GM04503 (cell line): ENCODE data around the gene NR2F1.

Experiments
- DNase-seq: peaks from one replicate; pipeline ENCODE4 v3.0.0-alpha.2; 2012; ENCODE audit warnings: low read depth

Gene NR2F1

DNA sequence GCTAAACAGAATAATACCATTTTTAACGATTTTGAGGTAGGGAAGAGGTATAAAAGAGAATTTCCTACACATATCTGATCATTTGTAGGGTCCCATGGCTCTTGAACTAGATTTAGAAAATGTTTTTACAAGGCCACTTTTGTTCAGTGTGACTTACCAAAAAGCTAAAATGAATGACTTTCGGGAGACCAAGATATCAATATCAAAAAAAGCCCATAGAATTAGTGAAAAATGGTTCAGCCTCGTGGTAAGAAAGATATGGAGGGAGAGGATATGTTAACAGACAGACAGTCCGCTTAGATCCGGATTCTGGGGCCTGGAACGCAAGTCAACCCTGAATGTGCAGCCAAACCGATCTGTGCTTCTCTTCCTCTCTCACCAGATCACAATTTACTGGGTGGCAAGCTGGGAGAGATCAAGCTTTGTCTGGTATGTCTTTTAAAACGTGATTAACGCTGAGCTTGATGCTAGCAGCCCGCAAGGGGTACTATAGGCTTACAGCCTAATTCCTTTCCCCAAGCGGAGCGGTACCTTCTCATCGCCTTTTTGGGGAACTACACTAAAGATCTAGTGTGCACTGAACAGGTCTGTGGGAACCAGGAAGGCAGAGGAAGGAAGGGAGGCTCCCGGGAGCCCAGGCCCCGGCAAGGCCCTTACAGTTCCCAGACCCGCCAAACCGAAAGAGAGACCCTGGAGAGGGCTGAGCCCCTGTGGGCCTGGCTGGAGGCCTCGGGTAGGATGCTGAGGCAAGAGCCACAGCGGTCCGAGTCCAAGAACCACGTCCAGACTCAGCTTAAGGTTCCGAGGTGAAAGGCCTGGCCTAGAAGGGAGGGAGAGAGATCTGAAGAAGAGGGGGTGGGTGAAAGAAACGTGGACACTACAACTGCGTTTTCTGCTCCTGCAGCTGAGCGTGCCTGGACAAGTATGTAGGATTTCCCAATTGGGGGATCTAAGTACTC lies 4.9 kb upstream of the NR2F1 start:
- no peak for DNase-seq

DNA sequence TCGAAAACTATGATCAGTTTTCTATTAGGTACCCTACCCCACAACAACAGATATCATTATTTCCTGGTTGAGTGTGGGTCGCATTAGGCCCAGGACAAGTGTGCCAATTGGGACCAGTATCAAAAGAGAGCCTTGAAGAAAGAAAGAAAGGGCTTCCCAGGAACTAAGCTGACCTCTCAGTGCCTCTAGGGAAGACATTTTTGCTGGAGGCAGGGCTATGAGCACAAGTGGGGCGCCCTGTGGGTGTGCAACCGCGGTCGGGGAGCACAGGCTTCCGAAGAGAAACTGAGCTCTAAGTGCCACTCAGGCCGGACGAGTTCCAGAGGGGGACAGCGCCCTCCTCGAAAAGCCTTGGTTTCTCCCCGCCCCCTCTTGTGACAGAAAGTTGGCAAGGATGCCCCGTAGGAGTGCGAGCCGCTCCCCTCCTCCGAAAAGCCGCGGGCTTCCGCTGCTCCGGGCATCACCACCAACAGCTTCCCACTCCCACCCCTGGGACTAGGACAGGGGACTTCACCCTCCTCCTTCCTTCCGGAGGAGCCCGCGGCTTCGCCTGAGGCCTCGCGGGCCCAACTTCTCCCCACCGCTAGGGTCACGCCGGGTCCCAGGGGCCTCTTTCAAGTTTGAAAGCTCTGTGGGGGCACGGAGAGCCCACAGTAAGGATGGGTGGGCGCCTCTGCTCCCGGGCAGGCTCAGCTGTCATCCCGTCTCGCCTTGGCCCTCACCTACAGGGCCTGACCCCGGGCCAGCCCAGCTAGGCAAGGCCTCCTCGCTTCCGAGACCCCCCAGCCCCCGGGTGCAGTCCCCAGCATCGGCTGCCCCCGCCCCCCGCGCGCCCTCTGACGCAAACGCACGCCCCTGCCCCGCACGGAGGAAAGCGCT lies 4.0 kb upstream of the NR2F1 start:
- DNase-seq, result no peak

DNA sequence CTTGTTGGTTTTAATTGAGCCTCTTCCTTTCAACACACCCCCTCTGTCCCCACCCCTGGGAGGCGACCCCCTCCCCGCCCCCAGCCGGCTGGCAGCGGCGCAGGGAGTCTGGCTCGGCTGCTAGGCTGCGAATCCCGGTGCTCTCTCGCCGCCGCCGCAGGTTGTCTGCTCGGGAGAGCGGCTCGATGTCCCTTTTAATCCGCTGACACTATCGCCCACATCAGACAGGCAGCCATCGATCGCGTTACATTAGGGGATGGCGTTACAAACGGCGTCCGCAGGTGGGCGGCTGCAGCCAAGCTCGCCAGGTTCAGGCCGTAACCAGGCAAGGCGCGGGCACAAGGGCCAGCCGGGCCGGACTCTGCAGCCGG lies 3.3 kb upstream of the NR2F1 start:
- no peak for DNase-seq

DNA sequence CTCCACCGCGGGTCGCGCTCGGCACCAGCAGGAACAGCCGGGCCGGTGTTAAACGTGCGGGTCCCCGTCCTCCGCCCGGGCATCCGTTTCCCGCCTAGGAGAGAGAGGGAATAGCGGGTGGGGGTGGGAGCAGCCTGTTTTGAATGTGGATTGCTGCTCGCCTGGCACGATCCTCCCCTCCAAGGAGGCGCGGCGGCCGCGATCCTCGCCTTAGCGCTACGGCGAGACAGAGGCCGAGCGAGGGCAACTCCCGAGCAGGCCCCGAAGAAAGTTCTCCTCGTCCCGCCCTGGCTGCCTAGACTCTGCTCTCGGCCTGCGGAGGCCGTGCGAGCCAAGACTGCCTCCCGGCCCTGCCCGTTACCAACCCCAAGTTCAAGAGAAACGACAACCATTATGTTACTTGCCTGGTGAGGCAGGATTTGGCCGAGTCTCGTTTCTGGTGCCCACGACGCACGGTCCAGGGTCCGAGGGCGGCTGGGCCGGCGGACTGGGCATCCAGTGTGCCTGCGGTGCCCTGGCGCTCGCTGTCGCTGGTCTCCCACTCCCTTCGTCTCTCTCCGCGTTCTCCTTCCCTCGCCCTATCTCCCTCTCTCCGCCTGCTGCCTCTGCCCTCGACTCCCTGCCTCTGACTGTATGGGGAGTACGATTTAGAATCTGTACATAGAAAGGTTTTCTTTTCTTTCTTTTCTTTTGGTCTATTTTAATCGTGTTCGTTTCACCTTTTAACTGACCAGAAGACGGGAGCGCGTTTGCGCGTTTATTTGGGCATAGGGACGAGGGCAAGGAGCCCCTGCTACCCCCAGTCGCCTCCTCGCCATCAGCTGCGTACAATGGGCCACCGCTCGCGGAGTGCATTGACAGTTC lies 2.7 kb upstream of the NR2F1 start:
- no peak for DNase-seq

DNA sequence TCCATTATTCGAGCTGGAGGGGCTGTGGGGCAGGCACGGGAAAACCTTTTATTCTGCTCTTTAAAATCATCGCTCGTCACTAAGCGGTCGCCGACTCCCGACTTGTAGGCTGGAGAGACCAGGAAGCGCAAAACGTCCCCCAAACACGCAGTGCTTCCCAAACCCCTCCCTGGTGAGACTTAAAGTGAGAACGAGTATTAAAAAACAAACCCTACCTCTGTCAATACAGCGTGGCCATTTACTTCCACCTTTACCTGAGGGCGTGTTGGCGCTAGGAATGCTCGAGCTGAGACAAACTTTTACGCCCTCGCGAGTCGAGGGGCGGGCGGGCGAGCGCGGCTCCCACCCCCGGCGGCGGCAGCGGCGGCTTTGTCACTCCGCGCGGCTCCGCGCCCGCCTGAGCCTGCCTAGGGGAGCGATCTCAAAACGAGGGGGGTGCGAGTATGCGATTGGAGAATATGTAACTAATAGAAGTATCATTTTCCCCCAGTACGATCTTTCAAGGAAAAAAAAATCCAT lies 2.0 kb upstream of the NR2F1 start, which contains the start of gene NR2F1-AS1:
Gene NR2F1-AS1, minus strand, starts transcription at position 293 of the 519 bp plus-strand sequence.
- no peak for DNase-seq

DNA sequence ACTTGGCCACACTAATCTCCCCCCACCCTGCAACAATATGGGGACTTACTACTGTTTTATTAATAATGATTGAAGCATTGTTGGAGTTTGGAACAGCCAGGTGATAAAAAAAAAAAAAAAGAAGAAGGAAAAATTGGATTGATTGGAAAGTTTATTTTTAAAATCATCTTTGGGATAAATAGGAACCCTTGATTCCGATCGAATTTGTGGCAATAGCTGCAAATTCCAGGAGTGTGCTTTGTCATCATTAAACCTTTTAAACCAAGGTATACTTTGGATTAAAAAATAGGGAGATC lies 907 bp upstream of the NR2F1 start:
- no peak for DNase-seq

DNA sequence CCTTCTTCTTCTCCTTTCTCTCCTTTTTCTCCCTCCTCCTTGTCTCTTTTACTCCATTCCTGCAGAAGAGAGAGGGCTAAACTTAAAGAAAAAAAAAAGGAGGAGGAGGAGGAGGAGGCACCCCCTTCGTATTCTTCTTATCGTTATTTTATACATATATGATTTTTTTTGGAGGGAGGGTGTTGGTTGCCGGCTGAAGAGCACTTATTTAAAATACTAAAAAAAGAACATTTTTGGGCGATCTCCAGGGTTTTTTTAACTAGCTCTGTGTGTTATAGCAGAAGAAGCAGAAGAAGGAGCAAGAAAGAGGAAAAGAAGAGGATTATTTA lies 381 bp downstream of the NR2F1 start:
- no peak for DNase-seq

DNA sequence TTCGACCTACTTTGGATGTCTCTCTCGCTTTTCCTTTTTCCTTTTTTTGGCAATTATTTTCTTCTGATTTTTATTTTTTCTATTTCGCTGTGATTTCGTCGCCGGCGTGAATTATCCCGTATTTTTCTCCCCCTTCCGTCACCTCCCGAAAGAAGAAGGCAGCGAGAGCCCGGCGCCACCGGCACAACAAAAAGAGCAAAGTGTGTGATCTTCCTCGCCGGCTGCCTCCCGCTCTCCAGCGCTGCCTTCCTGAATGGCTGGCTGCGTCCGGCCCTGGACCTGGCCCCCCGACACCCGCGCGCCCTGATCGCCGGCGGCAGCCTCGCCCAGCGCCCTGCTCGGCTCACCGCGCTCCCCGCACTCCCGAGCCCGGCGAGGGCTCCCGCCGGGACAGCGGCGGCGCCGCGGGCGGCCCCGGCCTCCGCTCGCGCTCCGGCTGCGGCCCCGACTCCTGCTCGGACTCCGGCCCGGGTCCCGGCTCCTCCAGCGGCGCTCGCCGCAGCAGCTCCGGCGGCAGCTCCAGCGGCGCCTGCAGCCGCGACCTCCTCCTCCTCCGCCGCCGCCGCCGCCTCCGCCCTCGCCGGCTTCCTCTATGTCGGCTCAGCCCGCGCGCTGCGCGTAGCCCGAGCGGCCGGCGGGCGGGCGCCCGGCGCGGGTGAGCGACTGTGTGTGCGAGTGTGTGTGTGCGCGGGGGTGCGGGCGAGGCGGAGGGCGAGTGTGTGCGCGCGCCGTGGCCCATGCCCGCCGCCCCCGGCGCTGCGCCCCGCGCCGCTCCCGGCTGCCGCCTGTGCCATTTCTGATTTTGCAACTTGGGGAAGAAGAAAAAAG lies 960 bp downstream of the NR2F1 start:
- no peak for DNase-seq

DNA sequence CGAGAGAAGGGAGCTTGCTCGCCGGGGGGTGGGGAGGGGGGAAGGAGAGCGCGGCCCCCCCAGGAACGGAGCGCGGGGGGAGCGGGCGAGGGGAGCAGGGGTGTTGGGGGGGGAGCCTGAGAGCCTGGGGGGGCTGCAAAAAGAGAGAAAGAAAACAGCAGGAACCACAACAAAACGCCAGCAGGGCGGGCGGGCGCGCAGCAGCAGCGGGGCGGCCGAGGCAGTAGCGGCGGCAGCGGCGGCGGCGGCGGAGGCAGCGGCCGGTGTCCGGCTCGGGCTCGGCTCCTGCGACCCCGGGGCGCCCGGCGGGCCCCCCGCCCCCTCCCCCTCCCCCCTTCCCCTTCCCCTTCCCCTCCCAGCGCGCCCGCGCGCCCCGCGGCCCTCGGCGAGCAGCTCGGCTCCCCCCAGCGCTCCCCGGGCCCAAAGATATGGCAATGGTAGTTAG lies 1.6 kb downstream of the NR2F1 start:
- no peak for DNase-seq

DNA sequence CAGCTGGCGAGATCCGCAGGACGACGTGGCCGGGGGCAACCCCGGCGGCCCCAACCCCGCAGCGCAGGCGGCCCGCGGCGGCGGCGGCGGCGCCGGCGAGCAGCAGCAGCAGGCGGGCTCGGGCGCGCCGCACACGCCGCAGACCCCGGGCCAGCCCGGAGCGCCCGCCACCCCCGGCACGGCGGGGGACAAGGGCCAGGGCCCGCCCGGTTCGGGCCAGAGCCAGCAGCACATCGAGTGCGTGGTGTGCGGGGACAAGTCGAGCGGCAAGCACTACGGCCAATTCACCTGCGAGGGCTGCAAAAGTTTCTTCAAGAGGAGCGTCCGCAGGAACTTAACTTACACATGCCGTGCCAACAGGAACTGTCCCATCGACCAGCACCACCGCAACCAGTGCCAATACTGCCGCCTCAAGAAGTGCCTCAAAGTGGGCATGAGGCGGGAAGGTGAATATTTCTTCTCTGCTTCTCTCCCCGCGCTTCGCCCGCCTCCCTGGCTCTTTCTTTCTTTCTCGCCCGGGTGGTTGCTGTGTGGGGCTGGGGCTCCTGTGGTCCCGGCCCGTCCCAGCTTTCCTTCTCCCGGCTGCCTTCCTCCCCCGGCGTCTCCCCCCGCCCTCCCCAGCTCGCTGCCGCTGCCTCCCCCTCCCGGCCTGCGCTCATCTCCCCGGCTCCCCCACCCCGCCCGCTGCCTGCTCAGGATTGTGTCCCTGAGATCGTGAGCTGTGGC lies 2.2 kb downstream of the NR2F1 start:
- no peak for DNase-seq

DNA sequence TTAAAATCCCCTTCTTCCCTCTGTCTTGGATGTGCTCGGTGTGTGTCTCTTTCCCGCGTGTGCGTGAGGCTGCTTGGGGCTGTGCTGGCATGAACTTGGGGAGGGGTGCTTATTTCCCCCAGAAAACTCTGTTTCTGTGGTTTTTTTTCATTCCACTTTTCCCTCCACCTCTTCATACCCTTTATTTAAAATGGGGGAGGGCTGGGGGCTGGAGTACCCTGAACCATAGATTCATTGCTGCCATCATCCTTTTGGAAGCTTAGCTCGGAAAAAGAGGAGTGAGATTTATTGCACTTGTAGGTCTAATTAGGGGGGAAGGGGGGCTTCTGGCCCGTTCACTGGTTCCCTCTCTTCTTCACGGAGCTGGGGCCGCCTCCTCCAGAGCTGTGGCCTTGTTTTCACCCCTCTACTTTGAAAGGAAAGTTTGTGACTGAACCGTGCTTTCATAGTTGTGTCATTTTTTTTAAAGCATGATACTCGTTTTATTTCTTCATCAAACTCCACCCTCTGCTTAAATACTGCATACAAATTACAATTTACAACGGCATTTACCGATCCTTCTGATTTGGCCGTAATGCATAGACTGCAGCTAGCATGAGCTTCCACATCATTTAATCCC lies 2.9 kb downstream of the NR2F1 start:
- no peak for DNase-seq

DNA sequence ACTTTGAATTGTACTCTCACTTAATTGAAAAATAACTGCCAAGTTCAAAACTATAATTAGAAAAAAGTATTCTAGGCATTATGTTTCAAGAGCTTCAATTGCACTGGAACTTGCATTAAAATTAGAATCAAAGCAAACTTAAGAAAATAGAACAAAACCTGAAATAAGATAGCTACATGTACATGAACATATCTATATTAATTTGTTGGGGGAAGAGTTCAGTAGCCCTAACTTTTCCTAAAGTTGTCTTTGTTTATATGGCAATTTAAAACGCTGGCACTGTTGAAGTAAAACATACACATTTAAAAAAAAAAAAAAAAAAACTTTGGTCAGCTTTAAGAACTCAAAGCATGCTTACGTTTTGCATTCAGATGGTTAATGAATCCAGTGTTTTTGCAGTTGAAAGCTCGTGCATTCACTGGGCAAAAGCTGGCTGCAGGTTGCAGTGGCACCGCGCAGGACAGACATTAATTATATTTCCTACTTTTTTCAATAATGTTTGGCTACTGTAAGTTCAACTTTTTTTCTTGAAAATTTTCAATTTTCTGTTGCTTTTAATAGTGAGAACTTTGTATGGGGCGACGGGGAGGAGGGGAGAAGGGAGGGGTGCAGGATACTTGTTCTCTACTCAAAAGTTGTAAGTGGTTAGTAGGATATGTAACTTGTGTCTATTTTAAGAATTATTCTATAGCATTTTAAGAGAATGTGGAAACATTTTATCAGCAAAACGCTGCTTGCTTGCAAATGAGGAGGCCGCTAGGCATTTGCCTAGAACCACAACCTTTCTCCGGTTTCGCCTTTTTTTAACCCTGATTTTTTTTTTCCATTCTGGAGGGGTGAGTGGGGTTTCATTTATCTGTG lies 3.9 kb downstream of the NR2F1 start:
- DNase-seq, result no peak

DNA sequence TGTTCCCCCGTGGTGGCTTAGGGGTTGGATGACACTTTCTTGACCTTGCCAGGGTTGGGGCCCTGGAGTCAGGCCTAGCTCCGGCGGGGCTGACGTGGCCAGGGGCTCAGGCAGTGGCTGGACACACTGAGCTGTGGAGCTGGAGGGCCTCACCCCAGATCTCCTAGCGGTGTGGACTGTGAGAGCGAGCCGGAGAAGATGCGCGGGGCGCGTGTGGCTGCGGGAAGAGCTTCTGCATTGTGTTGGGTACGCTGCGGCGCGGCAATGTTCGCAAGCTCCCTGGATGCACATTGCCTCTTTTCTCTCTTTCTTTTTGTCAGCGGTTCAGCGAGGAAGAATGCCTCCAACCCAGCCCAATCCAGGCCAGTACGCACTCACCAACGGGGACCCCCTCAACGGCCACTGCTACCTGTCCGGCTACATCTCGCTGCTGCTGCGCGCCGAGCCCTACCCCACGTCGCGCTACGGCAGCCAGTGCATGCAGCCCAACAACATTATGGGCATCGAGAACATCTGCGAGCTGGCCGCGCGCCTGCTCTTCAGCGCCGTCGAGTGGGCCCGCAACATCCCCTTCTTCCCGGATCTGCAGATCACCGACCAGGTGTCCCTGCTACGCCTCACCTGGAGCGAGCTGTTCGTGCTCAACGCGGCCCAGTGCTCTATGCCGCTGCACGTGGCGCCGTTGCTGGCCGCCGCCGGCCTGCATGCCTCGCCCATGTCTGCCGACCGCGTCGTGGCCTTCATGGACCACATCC lies 4.8 kb downstream of the NR2F1 start:
- no peak for DNase-seq

DNA sequence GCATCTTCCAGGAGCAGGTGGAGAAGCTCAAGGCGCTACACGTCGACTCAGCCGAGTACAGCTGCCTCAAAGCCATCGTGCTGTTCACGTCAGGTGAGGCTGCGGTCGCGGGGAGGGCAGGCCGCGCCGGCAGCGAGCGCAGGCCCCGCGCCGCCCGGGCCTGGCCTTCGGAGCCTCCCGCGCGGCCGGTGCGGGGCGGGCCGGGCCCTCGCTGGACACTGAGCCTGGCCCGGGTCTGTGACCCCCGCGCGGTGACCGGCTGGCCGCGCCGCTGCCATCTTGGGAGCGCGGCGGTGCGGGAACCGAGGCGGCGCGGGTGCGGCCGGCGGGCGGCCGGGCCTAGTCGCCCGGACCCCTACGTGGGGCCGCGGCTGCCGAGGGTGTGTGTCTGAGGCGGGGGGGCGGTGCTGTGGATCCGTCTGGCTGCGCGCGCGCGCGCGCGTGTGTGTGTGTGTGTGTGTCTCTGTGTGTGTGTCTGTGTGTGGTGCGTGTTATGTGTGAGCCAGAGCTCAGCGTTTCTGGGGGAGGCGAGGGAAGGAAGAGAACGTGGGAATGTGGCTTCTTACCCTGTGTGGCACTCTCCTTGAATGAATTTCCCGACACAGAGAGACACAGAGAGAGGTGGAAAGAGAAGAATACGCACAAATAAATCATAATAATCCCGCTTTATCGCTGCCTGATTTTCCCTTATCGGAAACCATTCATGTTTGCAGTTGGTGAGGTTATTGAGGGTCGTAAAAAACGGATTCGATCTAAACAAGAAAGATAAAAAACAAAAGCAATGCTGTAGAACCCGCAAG lies 5.5 kb downstream of the NR2F1 start:
- DNase-seq, result no peak

DNA sequence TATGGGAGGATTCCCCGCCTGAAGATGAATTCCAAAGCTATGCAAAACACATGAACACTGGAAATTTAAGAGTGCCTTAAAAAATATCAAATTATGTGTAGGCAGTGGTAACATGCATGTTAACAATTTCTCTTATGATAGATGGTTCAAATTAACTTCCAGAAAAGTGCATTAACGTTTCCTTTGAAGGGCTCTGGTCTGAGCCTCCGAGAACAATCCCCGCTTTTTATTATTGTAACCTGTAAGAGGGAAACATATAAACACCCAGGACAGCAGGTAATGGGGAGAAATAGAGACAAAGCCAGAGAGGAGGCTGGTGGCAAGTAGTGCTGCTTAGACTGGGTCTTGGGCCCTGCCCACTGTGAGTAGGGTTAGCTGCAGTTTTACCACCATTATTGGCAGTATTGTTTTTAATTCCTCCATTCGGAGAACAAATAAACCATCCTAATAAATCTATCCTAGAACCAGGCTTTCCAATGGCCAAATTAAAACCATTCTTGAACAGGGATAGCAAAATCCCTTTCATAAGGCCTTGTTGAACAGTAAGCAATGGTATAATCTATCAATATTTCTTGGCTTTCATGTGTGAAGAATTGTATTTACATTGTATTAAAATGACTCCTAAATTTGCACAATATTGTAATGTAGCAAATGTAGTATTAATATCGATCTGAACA lies 6.3 kb downstream of the NR2F1 start:
- no peak for DNase-seq

DNA sequence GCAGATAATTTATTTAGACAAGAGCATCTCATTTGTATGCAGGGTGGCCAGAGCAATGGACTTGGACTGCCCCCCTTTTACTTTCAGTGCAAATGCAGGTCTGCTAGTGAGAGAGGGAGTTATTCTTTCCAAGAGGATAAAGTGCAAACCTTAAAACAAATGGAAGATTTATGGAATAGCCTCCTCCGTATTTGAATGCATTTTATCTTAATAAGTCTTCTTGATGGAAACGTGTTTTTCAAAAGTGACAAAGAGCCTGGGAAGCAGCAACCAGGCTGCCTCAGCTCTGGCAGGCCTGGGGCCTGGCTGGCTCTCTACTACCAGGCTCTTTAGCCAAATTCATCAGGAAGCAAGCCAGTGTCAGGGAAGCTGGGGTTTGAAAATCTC lies 6.8 kb downstream of the NR2F1 start:
- no peak for DNase-seq

DNA sequence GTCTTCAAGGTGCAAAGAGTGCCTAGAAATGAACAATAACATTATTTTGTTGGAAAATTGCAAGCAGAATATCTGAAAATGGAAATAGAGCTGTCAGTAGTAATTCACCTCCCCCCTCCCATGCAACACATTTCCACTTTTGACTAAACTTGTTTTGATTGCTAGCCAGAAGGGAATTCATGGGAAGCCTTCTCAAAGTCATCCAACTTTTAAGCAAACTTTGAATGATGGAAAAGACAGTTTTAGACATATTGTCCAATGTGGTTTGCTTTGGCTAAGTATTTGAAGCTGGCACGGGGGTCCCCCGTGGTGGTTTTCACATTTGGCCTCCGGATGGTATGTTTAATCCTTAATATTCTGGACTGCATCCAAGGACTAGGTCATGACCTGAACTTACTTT lies 7.5 kb downstream of the NR2F1 start:
- DNase-seq, result no peak
